HepG2 (cell line): ENCODE results near the gene GON7. TPM values are rescaled to one million over a fixed set of nuclear protein-coding genes. Genes with fewer than 3 reads are reported as not detected.
A peak's percentile ranks its signal among the peaks of the same experiment; 100 is the strongest.

Experiments used
- DZIP1 ChIP-seq: sonication (generic); formaldehyde crosslinking; IDR thresholded peaks from 2 replicates; pipeline ENCODE4 v1.5.0; 2020; ENCODE audit warnings: mild to moderate bottlenecking, missing genetic modification reagents
- E2F1 ChIP-seq: sonication (generic); formaldehyde crosslinking; IDR thresholded peaks from 2 replicates; pipeline ENCODE4 v1.5.0; 2020; ENCODE audit warnings: missing genetic modification reagents
- ETV5 ChIP-seq: IDR thresholded peaks from 2 replicates; pipeline ENCODE4 v1.6.1; 2018; ENCODE audit warnings: missing biosample characterization, missing genetic modification reagents, inconsistent platforms, borderline replicate concordance
- GABPA ChIP-seq, 2 experiments: IDR thresholded peaks; 2 replicates each; pipeline ENCODE4 v1.6.1; 2011 to 2016; ENCODE audit warnings: low read depth in 2 of 2, low read length in 1 of 2, missing biosample characterization in 1 of 2, missing genetic modification characterization in 1 of 2
- GRHL1 ChIP-seq: sonication (generic); formaldehyde crosslinking; conservative IDR thresholded peaks from 2 replicates; pipeline ENCODE4 v1.8.0; 2022; ENCODE audit warnings: missing genetic modification reagents
- HDAC1 ChIP-seq: sonication (generic); formaldehyde crosslinking; IDR thresholded peaks from 2 replicates; pipeline ENCODE4 v1.5.1; 2020; ENCODE audit warnings: mild to moderate bottlenecking, missing genetic modification reagents
- KAT8 ChIP-seq: IDR thresholded peaks from 2 replicates; pipeline ENCODE4 v1.6.1; 2016; ENCODE audit warnings: missing genetic modification reagents, missing compliant biosample characterization
- MAFK ChIP-seq, 2 experiments: IDR thresholded peaks in 1 of 2; conservative IDR thresholded peaks in 1 of 2; 2 replicates each; pipeline ENCODE4 v1.6.1; 2011; ENCODE audit warnings: improper control_type of control experiment in 2 of 2, low read length in 2 of 2
- NFE2L1 ChIP-seq: sonication (generic); formaldehyde crosslinking; IDR thresholded peaks from 2 replicates; pipeline ENCODE4 v1.4.0; 2020; ENCODE audit warnings: missing genetic modification reagents, mild to moderate bottlenecking, borderline replicate concordance
- NR1H2 ChIP-seq: sonication (generic); formaldehyde crosslinking; IDR thresholded peaks from 2 replicates; pipeline ENCODE4 v1.8.1; 2022; ENCODE audit warnings: low read depth, missing genetic modification reagents, borderline replicate concordance
- REXO4 ChIP-seq: sonication (generic); formaldehyde crosslinking; IDR thresholded peaks from 2 replicates; pipeline ENCODE4 v1.8.0; 2022; ENCODE audit warnings: missing genetic modification reagents, mild to moderate bottlenecking, borderline replicate concordance
- RNF219 ChIP-seq: sonication (generic); formaldehyde crosslinking; IDR thresholded peaks from 2 replicates; pipeline ENCODE4 v1.5.0; 2020; ENCODE audit warnings: mild to moderate bottlenecking, missing genetic modification reagents
- TEAD3 ChIP-seq: optimal IDR thresholded peaks from 2 replicates; pipeline ENCODE3; 2016; ENCODE audit warnings: borderline replicate concordance
- TRIM24 ChIP-seq: sonication (generic); formaldehyde crosslinking; IDR thresholded peaks from 2 replicates; pipeline ENCODE4 v1.8.0; 2022; ENCODE audit warnings: mild to moderate bottlenecking, missing genetic modification reagents
- ZFP91 ChIP-seq: sonication (generic); formaldehyde crosslinking; IDR thresholded peaks from 2 replicates; pipeline ENCODE4 v1.9.0; 2022; ENCODE audit warnings: missing genetic modification reagents, mild to moderate bottlenecking, borderline replicate concordance
- ZNF382 ChIP-seq: sonication (generic); formaldehyde crosslinking; IDR thresholded peaks from 2 replicates; pipeline ENCODE4 v1.5.0; 2020; ENCODE audit warnings: missing genetic modification reagents, mild to moderate bottlenecking, borderline replicate concordance
- ZNF441 ChIP-seq: sonication (generic); formaldehyde crosslinking; IDR thresholded peaks from 2 replicates; pipeline ENCODE4 v1.7.0; 2021; ENCODE audit warnings: missing genetic modification reagents, borderline replicate concordance
- polyA plus RNA-seq, 8 experiments: library from polyadenylated mRNA; depleted of rRNA in 3 of 8; stranded (reverse) in 7 of 8; unstranded in 1 of 8; fragments of >200 nt; fragmentation: Illumina TruSeq in 4 of 8; extraction: Trizol in 4 of 8; gene quantifications; 2 replicates each; pipeline versions ENCODE4 v1.2.1 to v1.2.3, GENCODE V29; 2011 to 2016; ENCODE audit warnings: low read depth in 4 of 8, missing spikeins in 1 of 8, mixed read lengths in 1 of 8; ENCODE audit not compliant: insufficient read depth in 1 of 8
- total RNA-seq, 5 experiments: library from RNA; depleted of rRNA; stranded (reverse); fragments of >200 nt; fragmentation: Illumina TruSeq; extraction: Trizol; gene quantifications; 2 replicates each; pipeline ENCODE4 v1.2.3, GENCODE V29; 2016; ENCODE audit warnings: low read depth in 1 of 5

The GON7 gene
- total and polyA plus RNA-seq, 2 of the 13 experiments (the other 11 are each of a cell fraction or from before 2014, with no cell fraction given), result 11.9 to 28.0 TPM

- peak; percentile 90 for TF ChIP-seq ZFP91
- TF ChIP-seq HDAC1 (CRISPR knock-in tag), result peak; percentile 95
- TF ChIP-seq GABPA (IDR thresholded peaks at IDR 0.05; ENCODE audit: low read depth, low read length), result peak; percentile 92
- peak; percentile 95 for TF ChIP-seq GABPA (CRISPR knock-in tag; IDR thresholded peaks at IDR 0.05; ENCODE audit: low read depth)
- no peak for TF ChIP-seq TEAD3 (CRISPR knock-in tag)
- TF ChIP-seq NR1H2 (CRISPR knock-in tag), result no peak; the same call in 1 of the 2 replicates
- no peak for TF ChIP-seq RNF219 (CRISPR knock-in tag)
- peak; percentile 90 for TF ChIP-seq KAT8
- no peak for TF ChIP-seq MAFK (conservative IDR thresholded peaks at IDR 0.05 in 1 of 2, IDR thresholded peaks at IDR 0.05 in 1 of 2; ENCODE audit: low read length in 2 of 2)
- no peak for TF ChIP-seq TRIM24 (CRISPR knock-in tag)
- no peak for TF ChIP-seq ZNF382 (CRISPR knock-in tag)
- peak; percentile 94 for TF ChIP-seq E2F1 (CRISPR knock-in tag)
- TF ChIP-seq ETV5 (CRISPR knock-in tag), result peak; percentile 91
- TF ChIP-seq GRHL1 (CRISPR knock-in tag), result no peak
- TF ChIP-seq REXO4 (CRISPR knock-in tag), result no peak
- TF ChIP-seq ZNF441 (CRISPR knock-in tag), result peak; percentile 22; the same call in 1 of the 2 replicates
- no peak for TF ChIP-seq NFE2L1 (CRISPR knock-in tag)
- TF ChIP-seq DZIP1 (CRISPR knock-in tag), result no peak
Observed at GRCh38 chr14:93206793-93207467, at the start of gene GON7, which contains the start of gene UBR7 (continued).
